Neural cell (in vitro differentiated cells): Measurements from ENCODE around the gene CLCA4. TPM values are rescaled to one million over a fixed set of nuclear protein-coding genes. Genes with fewer than 3 reads are reported as not detected.

Experiments
- H2AFZ ChIP-seq: fragments of 200-600, 300-800 bp; sonication (generic), shearing (Covaris generic); 2 replicates; pipeline ENCODE4 v1.6.0; 2014; ENCODE audit warnings: low read depth, mild to moderate bottlenecking, antibody characterized with exemption, low read length, moderate library complexity
- H3F3A ChIP-seq: fragments of 200-600 bp; shearing (Covaris generic); 2 replicates; pipeline ENCODE4 v1.6.1; 2016; ENCODE audit warnings: mild to moderate bottlenecking, moderate library complexity, mixed read lengths, antibody characterized with exemption, low read length; ENCODE audit not compliant: insufficient read depth, poor library complexity, severe bottlenecking
- H3K27ac ChIP-seq: fragments of 200-600, 300-800 bp; sonication (generic), shearing (Covaris generic); 2 replicates; pipeline ENCODE4 v1.5.1; 2014; ENCODE audit warnings: mild to moderate bottlenecking, low read length, moderate library complexity
- H3K27me3 ChIP-seq: fragments of 300-800, 200-600 bp; sonication (generic), shearing (Covaris generic); 2 replicates; pipeline ENCODE4 v1.6.0; 2014; ENCODE audit warnings: mild to moderate bottlenecking, low read depth, low read length, moderate library complexity; ENCODE audit not compliant: insufficient read depth
- H3K36me3 ChIP-seq: fragments of 300-800, 200-600 bp; sonication (generic), shearing (Covaris generic); 2 replicates; pipeline ENCODE4 v1.5.1; 2014; ENCODE audit warnings: mild to moderate bottlenecking, antibody characterized with exemption, low read length, moderate library complexity; ENCODE audit not compliant: insufficient read depth
- H3K4me2 ChIP-seq: fragments of 300-800, 200-600 bp; sonication (generic), shearing (Covaris generic); 2 replicates; pipeline ENCODE4 v1.6.0; 2014; ENCODE audit warnings: mild to moderate bottlenecking, low read length
- H3K4me3 ChIP-seq: fragments of 300-800, 200-600 bp; sonication (generic), shearing (Covaris generic); 2 replicates; pipeline ENCODE4 v1.5.1; 2014; ENCODE audit warnings: mild to moderate bottlenecking, low read length, moderate library complexity
- H3K79me2 ChIP-seq: fragments of 200-600 bp; shearing (Covaris generic); replicated peaks from 2 replicates; pipeline ENCODE4 v1.6.0; 2014; ENCODE audit warnings: mild to moderate bottlenecking, low read length, moderate library complexity; ENCODE audit not compliant: insufficient read depth
- H3K9ac ChIP-seq: fragments of 300-800, 200-600 bp; sonication (generic), shearing (Covaris generic); 2 replicates; pipeline ENCODE4 v1.6.1; 2016; ENCODE audit warnings: mild to moderate bottlenecking, low read length, mixed read lengths
- H3K9me2 ChIP-seq: fragments of 200-600 bp; shearing (Covaris generic); 2 replicates; pipeline ENCODE4 v1.6.1; 2016; ENCODE audit warnings: mild to moderate bottlenecking, low read length, mixed read lengths; ENCODE audit not compliant: insufficient read depth
- H3K9me3 ChIP-seq: fragments of 200-600, 300-800 bp; sonication (generic), shearing (Covaris generic); 2 replicates; pipeline ENCODE4 v1.6.1; 2016; ENCODE audit warnings: mild to moderate bottlenecking, mixed run types, low read length, moderate library complexity, mixed read lengths
- H4K20me1 ChIP-seq: fragments of 200-600 bp; shearing (Covaris generic); 2 replicates; pipeline ENCODE4 v1.6.1; 2016; ENCODE audit warnings: mild to moderate bottlenecking, mixed run types; ENCODE audit not compliant: insufficient read depth
- CTCF ChIP-seq: fragments of 450-650 bp; IDR thresholded peaks from 2 replicates; pipeline ENCODE4 v1.5.1; 2014; ENCODE audit warnings: antibody characterized with exemption, mild to moderate bottlenecking, moderate library complexity; ENCODE audit not compliant: poor library complexity, severe bottlenecking
- EP300 ChIP-seq: fragments of 450-650 bp; conservative IDR thresholded peaks from 2 replicates; pipeline ENCODE4 v1.6.1; 2014; ENCODE audit warnings: antibody characterized with exemption, mild to moderate bottlenecking, moderate library complexity; ENCODE audit not compliant: poor library complexity, severe bottlenecking
- EZH2 ChIP-seq: fragments of 200-600, 300-800 bp; shearing (Covaris generic), sonication (generic); IDR thresholded peaks from 2 replicates; pipeline ENCODE4 v1.6.1; 2014; ENCODE audit warnings: antibody characterized with exemption, low read length, borderline replicate concordance, mild to moderate bottlenecking; ENCODE audit not compliant: insufficient read depth, poor library complexity, severe bottlenecking
- MXI1 ChIP-seq: fragments of 450-650 bp; conservative IDR thresholded peaks from 2 replicates; pipeline ENCODE4 v1.6.1; 2014; ENCODE audit warnings: antibody characterized with exemption, mild to moderate bottlenecking; ENCODE audit not compliant: poor library complexity, severe bottlenecking
- POLR2AphosphoS5 ChIP-seq: IDR thresholded peaks from 2 replicates; pipeline ENCODE4 v1.6.1; 2012
- RAD21 ChIP-seq: fragments of 450-650 bp; conservative IDR thresholded peaks from 2 replicates; pipeline ENCODE4 v1.6.1; 2014; ENCODE audit warnings: antibody characterized with exemption, mild to moderate bottlenecking, moderate library complexity
- REST ChIP-seq: IDR thresholded peaks from 2 replicates; pipeline ENCODE4 v1.6.1; 2012; ENCODE audit warnings: borderline replicate concordance
- SMC3 ChIP-seq: fragments of 450-650 bp; conservative IDR thresholded peaks from 2 replicates; pipeline ENCODE4 v1.6.1; 2014; ENCODE audit warnings: antibody characterized with exemption, mild to moderate bottlenecking, moderate library complexity; ENCODE audit not compliant: poor library complexity
- TAF1 ChIP-seq: IDR thresholded peaks from 2 replicates; pipeline ENCODE4 v1.6.1; 2012; ENCODE audit warnings: low read depth
- polyA plus RNA-seq: library from polyadenylated mRNA; depleted of rRNA; stranded (reverse); fragments of >200 nt; gene quantifications from 2 replicates; pipeline ENCODE4 v1.2.3, GENCODE V29; 2014

CLCA4 gene
- polyA plus RNA-seq, 1 donor from 2014 or later = not detected

DNA sequence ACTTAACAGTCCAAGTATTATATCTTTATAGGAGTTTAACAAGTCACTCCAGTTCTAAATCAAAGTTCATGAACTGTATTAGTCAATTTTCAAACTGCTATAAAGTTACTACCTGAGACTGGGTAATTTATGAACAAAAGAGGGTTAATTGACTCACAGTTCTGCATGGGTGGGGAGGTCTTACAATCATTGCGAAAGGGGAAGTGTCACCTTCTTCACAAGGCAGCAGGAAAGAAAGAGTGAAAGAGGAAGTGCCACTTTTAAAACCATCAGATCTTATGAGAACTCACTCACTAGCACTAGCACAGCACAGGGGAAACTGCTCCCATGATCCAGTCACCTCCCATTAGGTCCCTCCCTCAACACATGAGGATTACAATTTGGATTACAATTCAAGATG, 70.0 kb downstream of the CLCA4 start:
- no peak overlapping the region for H3K4me2 ChIP-seq
- H3K79me2 ChIP-seq = no peaks in the 10 kb centered on the region
- H3K27ac ChIP-seq = no peak overlapping the region
- no peaks in the 10 kb centered on the region for H4K20me1 ChIP-seq
- H3K4me3 ChIP-seq = no peak overlapping the region
- H3K9me3 ChIP-seq = no peaks in the 10 kb centered on the region
- no peaks in the 10 kb centered on the region for H3K9me2 ChIP-seq
- no peaks in the 10 kb centered on the region for H3K36me3 ChIP-seq
- no peak overlapping the region for H2AFZ ChIP-seq
- no peaks in the 10 kb centered on the region for H3F3A ChIP-seq
- H3K9ac ChIP-seq = no peak overlapping the region
- H3K27me3 ChIP-seq = no peaks in the 10 kb centered on the region
- no peak for TF ChIP-seq EP300

DNA sequence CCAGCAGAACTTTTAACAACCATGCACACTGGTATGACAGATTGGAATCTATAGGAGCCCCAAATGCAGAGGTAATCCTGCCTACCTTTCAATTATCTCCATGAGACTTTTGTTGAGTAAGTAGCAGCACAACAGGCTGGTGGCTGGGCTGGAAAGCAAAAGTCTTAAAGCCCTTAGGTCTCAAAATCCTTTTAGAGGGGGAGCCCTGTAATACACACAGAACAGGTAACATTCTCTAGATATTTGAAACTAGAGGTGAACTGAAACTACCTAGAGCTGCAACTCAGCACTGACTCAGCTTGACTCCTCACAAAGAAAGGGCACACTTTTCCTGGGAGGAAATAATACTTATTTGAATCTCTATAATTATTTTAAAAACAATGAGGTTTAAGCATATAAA, 71.5 kb downstream of the CLCA4 start:
- no peaks in the 10 kb centered on the region for H3F3A ChIP-seq
- H4K20me1 ChIP-seq = no peaks in the 10 kb centered on the region
- H3K9me3 ChIP-seq = no peaks in the 10 kb centered on the region
- H3K79me2 ChIP-seq = no peaks in the 10 kb centered on the region
- no peak overlapping the region for H3K4me3 ChIP-seq
- TF ChIP-seq SMC3 (no peak), EZH2 (no peak), EP300 (no peak)
- no peaks in the 10 kb centered on the region for H3K9me2 ChIP-seq
- no peaks in the 10 kb centered on the region for H3K27me3 ChIP-seq
- no peak overlapping the region for H3K27ac ChIP-seq
- no peak overlapping the region for H3K9ac ChIP-seq
- no peaks in the 10 kb centered on the region for H3K36me3 ChIP-seq
- no peak overlapping the region for H3K4me2 ChIP-seq
- H2AFZ ChIP-seq = no peak overlapping the region

GRCh38 chr1:86619313-86619712, 72.4 kb downstream of the CLCA4 start:
- H4K20me1 ChIP-seq = no peaks in the 10 kb centered on the region

DNA sequence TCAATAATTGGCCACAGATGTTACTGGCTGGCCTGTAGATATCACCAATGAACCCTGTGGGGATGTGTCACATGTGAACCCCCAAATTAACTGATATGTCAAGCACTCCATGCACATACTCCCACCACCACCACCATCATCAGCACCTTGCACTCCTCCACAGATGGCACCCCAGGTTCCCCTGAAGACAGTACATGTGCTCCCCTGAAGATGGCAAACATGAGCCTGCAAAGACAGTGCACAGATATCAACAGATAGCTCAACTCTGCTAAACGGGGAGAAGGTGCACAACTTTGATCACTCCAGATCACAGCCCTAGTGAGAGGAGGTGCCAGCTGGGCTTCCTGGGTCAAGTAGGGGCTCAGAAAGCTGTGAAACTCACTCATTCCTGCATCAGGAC, 74.4 kb downstream of the CLCA4 start:
- Histone ChIP-seq H3K79me2 (no peaks in the 10 kb centered on the region), H3K9ac (no peak overlapping the region), H3K9me3 (no peaks in the 10 kb centered on the region), H3K27ac (no peak overlapping the region), H4K20me1 (no peaks in the 10 kb centered on the region), H3K9me2 (no peaks in the 10 kb centered on the region), H3K4me3 (no peak overlapping the region), H3F3A (no peaks in the 10 kb centered on the region), H3K4me2 (no peak overlapping the region), H3K27me3 (no peaks in the 10 kb centered on the region), H3K36me3 (no peaks in the 10 kb centered on the region), H2AFZ (no peak overlapping the region)
- TF ChIP-seq CTCF (no peak), EZH2 (no peak), SMC3 (no peak), TAF1 (no peak), MXI1 (no peak), POLR2AphosphoS5 (no peak), EP300 (no peak), REST (no peak), RAD21 (no peak)

More at GRCh38 chr1:86619313-86619712, 72.4 kb downstream of the CLCA4 start:
- no peaks in the 10 kb centered on the region for H3F3A ChIP-seq
- no peaks in the 10 kb centered on the region for H3K9me3 ChIP-seq
- H3K9ac ChIP-seq = no peak overlapping the region
- H3K27me3 ChIP-seq = no peaks in the 10 kb centered on the region
- no peaks in the 10 kb centered on the region for H3K36me3 ChIP-seq
- H3K9me2 ChIP-seq = no peaks in the 10 kb centered on the region
- H3K27ac ChIP-seq = no peak overlapping the region
- no peak overlapping the region for H3K4me3 ChIP-seq
- no peak overlapping the region for H3K4me2 ChIP-seq
- H3K79me2 ChIP-seq = no peaks in the 10 kb centered on the region
- no peak for TF ChIP-seq EP300
- no peak overlapping the region for H2AFZ ChIP-seq
